Stimulated activated CD8-positive, alpha-beta memory T cell treated with anti-CD3 and anti-CD28 coated beads, Interleukin-2, amount 100 ng/mL, for 48 hours (primary cell): ENCODE measurements around the gene MYPOP.
A peak's percentile ranks its signal among the peaks of the same experiment; 100 is the strongest.

ENCODE experiments used
- DNase-seq, 2 donors: peaks; one replicate each; pipeline ENCODE4 v3.0.0-alpha.2; 2020; ENCODE audit warnings: low read depth in 2 of 2

The MYPOP gene

DNA sequence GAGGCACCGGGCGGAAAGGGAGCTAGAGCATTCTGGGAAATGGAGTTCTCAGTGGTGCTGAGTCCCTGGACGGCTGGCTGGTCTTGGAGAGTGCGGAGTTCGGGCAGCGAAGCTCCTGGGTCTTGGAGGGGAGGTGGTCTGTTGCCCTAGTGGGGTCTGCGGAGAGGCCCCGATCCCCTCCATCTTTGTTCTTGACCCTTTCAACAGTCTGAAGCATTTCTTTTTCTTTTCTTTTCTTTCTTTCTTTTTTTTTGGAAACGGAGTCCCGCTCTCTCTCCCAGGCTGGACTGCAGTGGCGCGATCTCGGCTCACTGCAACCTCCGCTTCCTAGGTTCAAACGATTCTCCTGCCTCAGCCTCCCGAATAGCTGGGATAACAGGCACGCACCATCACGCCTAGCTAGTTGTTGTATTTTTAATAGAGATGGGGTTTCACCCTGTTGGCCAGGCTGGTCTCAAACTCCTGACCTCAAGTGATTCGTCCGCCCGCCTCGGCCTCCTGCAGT lies 39.0 kb downstream of the MYPOP start:
- no peak for DNase-seq

GRCh38 chr19:45862564-45863334 lies 39.7 kb downstream of the MYPOP start, which contains the start of gene SYMPK:
Gene SYMPK (minus strand): TSS chr19:45863147. CDS start chr19:45854495, 8,652 bp downstream.
- peak; percentile 98 for DNase-seq

DNA sequence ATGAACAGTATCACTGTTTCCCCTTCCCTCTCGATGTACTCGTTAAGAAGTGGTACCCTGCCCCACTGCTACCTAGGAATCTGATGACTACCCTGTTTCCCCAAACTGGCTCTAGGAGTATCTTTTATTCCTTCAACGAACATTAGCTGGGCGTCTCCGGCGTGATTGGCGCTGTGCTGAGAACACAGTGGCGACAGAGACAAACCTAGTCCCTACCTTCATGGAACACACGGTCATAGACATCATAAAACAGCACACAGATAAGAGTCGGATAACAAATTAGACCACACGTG lies 40.2 kb downstream of the MYPOP start:
- DNase-seq = no peak

- DNase-seq = no peak
Measured at GRCh38 chr19:45860359-45861259, 41.8 kb downstream of the MYPOP start.

- DNase-seq = no peak
Measured at GRCh38 chr19:45854167-45854778, 48.1 kb downstream of the MYPOP start.

DNA sequence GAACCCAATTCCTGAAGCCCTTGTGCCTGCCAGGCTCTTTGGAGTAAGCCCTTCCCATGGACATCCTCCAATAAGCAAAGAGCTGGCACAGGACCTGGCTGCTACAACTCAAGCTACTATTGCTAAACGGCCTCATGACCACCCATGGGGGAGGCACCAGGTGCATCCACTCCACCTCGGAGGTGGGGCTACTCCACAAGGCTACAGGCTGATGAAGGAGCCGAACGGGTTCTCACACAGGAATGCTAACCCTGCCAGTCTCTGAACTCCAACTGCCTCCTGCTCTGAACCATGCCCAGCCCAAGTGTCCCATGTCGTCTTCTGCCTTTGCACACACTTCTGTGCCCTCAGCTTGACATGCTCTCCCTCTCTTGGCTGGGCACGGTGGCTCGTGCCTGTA lies 49.4 kb downstream of the MYPOP start:
- no peak for DNase-seq

GRCh38 chr19:45852145-45852750 lies 50.2 kb downstream of the MYPOP start:
- no peak for DNase-seq

GRCh38 chr19:45848922-45849321 lies 53.5 kb downstream of the MYPOP start:
- DNase-seq = no peak

DNA sequence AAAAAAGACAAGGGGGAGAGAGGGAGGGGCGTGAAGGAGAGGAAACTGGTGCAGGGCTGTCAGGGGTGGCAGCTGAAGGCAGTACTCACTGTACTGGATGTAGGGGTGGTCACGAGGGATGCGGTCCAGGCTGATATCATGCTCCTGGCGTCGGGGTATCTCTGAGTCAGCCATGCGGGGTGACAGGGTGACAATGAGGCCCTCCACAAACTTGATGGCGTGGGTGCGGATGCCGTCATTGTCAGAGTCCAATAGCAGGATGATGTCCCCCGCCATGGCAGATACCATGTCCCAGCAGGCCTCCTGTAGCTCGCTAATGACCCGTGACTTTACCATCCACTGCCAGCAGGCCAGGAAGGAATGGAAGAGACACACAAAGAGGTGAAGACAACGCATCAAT lies 54.8 kb downstream of the MYPOP start:
- DNase-seq = no peak

DNA sequence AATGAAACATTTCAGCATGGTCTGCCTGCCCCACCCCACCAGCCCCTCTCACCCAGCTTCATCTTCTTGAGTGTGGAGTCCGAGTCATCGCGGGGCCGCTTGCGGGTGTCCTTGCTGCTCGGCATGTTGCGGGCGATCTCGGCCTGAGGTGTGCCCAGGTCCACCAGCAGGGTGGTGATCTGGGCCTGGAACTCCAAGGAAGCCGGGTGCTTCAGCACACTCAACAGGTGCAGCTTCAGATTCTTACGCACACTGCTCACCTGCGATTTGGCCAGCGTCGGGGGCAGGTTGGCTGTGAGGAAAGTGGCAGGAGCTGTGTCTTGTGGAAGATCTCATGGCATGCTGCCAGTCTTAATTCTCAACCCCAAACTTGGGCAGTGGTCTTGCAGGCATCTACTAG lies 60.2 kb downstream of the MYPOP start:
- DNase-seq = no peak
